H1 (cell line): ENCODE measurements around the gene LYVE1.

Experiments used
- CEBPB ChIP-seq: IDR thresholded peaks from 2 replicates; pipeline ENCODE4 v1.6.1; 2012; ENCODE audit warnings: low read depth, low read length
- CREB1 ChIP-seq: IDR thresholded peaks from 2 replicates; pipeline ENCODE4 v1.6.1; 2012; ENCODE audit warnings: inconsistent platforms
- EZH2 ChIP-seq: fragments of 200-600 bp; sonication (generic); IDR thresholded peaks from 2 replicates; pipeline ENCODE4 v1.7.1; 2012; ENCODE audit warnings: low read depth, mild to moderate bottlenecking, moderate library complexity, low read length, inconsistent platforms; ENCODE audit not compliant: severe bottlenecking
- JUND ChIP-seq: IDR thresholded peaks from 2 replicates; pipeline ENCODE4 v1.6.1; 2011; ENCODE audit warnings: mild to moderate bottlenecking, improper control_type of control experiment, low read length
- MAFK ChIP-seq: IDR thresholded peaks from 2 replicates; pipeline ENCODE4 v1.6.1; 2012; ENCODE audit warnings: low read depth, mild to moderate bottlenecking, improper control_type of control experiment, low read length
- NRF1 ChIP-seq: IDR thresholded peaks from 2 replicates; pipeline ENCODE4 v1.6.1; 2011; ENCODE audit warnings: mild to moderate bottlenecking, low read depth, low read length, improper control_type of control experiment
- POLR2A ChIP-seq, 2 experiments: IDR thresholded peaks; 1 replicate in 1 of 2; 2 replicates in 1 of 2; pipeline ENCODE4 v1.6.1; 2011; ENCODE audit warnings: low read depth in 2 of 2, low read length in 2 of 2, mild to moderate bottlenecking in 2 of 2; ENCODE audit errors: control extremely low read depth in 1 of 2
- SP2 ChIP-seq: IDR thresholded peaks from 2 replicates; pipeline ENCODE4 v1.6.1; 2012; ENCODE audit warnings: mild to moderate bottlenecking, low read length, inconsistent platforms
- ZNF274 ChIP-seq: IDR thresholded peaks from 2 replicates; pipeline ENCODE4 v1.7.0; 2012; ENCODE audit warnings: low read length, borderline replicate concordance; ENCODE audit errors: extremely low read depth
- TF ChIP-seq, protein P1 (sequence below), 3 experiments: IDR thresholded peaks; 1 replicate in 2 of 3; 2 replicates in 1 of 3; pipeline versions ENCODE4 v1.5.1 to v1.6.1; 2011; ENCODE audit warnings: low read length in 3 of 3, mild to moderate bottlenecking in 3 of 3, inconsistent platforms in 2 of 3, low read depth in 1 of 3, moderate library complexity in 1 of 3; ENCODE audit not compliant: insufficient read depth in 1 of 3; ENCODE audit errors: control extremely low read depth in 1 of 3
- TF ChIP-seq, protein P2 (sequence below): IDR thresholded peaks from 2 replicates; pipeline ENCODE4 v1.6.1; 2012; ENCODE audit warnings: inconsistent platforms

DNA sequence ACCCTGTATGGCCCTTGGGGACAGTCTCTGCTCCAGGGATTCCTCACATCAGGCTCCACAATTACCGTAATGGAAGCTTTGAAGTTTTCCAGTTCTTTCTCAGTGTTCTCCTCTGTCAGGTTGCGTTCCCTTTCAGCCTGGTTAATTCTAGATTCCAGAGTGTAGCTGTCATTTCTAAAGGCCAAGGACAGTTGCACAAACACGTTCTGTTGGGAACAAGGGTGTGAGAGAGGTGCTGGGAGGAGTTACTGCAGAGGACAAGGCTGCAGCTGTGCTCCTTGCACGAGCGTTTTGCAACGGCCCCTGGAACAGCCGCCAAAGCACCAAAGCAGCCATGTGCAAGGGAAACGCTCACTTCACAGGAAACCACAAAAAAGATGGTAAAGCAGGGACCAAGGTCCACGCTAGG lies 35.9 kb upstream of the LYVE1 start:
- TF ChIP-seq, protein P1, sequence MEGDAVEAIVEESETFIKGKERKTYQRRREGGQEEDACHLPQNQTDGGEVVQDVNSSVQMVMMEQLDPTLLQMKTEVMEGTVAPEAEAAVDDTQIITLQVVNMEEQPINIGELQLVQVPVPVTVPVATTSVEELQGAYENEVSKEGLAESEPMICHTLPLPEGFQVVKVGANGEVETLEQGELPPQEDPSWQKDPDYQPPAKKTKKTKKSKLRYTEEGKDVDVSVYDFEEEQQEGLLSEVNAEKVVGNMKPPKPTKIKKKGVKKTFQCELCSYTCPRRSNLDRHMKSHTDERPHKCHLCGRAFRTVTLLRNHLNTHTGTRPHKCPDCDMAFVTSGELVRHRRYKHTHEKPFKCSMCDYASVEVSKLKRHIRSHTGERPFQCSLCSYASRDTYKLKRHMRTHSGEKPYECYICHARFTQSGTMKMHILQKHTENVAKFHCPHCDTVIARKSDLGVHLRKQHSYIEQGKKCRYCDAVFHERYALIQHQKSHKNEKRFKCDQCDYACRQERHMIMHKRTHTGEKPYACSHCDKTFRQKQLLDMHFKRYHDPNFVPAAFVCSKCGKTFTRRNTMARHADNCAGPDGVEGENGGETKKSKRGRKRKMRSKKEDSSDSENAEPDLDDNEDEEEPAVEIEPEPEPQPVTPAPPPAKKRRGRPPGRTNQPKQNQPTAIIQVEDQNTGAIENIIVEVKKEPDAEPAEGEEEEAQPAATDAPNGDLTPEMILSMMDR (IDR thresholded peaks at IDR 0.05; ENCODE audit: control extremely low read depth in 1 of 3, insufficient read depth in 1 of 3, low read depth in 1 of 3, low read length in 3 of 3) = no peak
- no peak for TF ChIP-seq MAFK
- TF ChIP-seq CREB1 = no peak
- TF ChIP-seq NRF1 = no peak
- TF ChIP-seq JUND = no peak
- no peak for TF ChIP-seq ZNF274
- no peak for TF ChIP-seq POLR2A (IDR thresholded peaks at IDR 0.05; ENCODE audit: control extremely low read depth in 1 of 2, low read depth in 2 of 2, low read length in 2 of 2)
- no peak for TF ChIP-seq CEBPB
- TF ChIP-seq SP2 = no peak
- TF ChIP-seq, protein P2, sequence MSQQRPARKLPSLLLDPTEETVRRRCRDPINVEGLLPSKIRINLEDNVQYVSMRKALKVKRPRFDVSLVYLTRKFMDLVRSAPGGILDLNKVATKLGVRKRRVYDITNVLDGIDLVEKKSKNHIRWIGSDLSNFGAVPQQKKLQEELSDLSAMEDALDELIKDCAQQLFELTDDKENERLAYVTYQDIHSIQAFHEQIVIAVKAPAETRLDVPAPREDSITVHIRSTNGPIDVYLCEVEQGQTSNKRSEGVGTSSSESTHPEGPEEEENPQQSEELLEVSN = no peak
- TF ChIP-seq EZH2 = no peak
